22Rv1 (cell line): ENCODE data around the gene PKLR.

Experiments used
- ZFX ChIP-seq: fragments of 450-650 bp; IDR thresholded peaks from 2 replicates; pipeline ENCODE4 v1.6.1; 2017; ENCODE audit warnings: antibody characterized with exemption, borderline replicate concordance
- TF ChIP-seq, protein P1 (sequence below): fragments of 450-650 bp; IDR thresholded peaks from 2 replicates; pipeline ENCODE4 v1.5.1; 2017; ENCODE audit warnings: mild to moderate bottlenecking

DNA sequence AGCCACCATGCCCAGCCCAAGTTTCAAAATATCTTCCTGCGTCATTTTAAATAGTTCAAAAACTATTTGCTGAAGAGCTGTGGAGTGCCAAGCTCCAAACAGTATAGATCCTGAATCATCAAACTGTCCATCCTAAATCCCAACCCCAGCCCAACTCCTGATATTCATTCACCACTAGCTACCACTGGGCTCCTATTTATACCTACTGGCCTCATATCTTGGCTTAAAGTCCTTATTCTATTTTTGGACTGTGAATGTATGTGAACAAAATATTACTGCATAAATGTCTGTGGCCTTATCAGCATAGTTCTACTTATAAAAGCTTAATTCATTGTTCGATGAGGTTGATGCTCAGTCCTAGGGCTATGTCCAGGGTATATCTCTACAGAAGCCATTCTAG is 33.9 kb downstream of the PKLR start:
- TF ChIP-seq, protein P1, sequence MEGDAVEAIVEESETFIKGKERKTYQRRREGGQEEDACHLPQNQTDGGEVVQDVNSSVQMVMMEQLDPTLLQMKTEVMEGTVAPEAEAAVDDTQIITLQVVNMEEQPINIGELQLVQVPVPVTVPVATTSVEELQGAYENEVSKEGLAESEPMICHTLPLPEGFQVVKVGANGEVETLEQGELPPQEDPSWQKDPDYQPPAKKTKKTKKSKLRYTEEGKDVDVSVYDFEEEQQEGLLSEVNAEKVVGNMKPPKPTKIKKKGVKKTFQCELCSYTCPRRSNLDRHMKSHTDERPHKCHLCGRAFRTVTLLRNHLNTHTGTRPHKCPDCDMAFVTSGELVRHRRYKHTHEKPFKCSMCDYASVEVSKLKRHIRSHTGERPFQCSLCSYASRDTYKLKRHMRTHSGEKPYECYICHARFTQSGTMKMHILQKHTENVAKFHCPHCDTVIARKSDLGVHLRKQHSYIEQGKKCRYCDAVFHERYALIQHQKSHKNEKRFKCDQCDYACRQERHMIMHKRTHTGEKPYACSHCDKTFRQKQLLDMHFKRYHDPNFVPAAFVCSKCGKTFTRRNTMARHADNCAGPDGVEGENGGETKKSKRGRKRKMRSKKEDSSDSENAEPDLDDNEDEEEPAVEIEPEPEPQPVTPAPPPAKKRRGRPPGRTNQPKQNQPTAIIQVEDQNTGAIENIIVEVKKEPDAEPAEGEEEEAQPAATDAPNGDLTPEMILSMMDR = no peak
- TF ChIP-seq ZFX = no peak
